ENCODE data around the gene HILPDA. TPM values are rescaled to one million over a fixed set of nuclear protein-coding genes. Genes with fewer than 3 reads are reported as not detected.

The HILPDA gene, protein sequence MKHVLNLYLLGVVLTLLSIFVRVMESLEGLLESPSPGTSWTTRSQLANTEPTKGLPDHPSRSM
- total RNA-seq: 12.2 and 12.7 TPM in 2 replicates

DNA sequence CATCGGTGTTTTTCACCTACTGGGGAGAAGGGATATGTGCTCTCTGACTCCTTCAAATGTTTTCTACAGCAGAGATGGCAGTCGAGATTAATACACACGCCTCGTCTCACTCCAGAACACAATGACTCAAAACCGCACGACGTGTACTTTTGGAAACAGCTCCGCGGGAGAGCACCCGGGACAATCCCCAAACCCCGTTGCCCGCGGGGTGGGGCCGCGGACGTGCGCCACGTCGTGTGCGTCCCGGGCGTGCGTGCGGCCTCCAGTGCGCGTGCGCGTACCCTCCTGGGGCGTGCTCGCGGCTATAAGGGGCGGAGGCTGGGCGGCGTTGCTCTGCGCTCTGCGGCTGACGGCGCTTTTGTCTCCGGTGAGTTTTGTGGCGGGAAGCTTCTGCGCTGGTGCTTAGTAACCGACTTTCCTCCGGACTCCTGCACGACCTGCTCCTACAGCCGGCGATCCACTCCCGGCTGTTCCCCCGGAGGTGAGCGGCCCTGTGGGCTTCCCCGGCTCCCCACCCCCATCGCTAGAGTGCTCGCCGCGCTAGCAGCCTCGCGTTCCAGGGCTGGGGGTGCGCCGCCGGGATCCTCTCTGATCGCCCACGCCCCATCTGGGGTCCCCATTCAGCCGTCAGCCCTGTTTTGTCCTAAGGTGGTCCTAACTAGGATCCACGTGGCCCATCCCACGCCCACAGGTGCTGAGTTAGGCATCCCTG is at the start of gene HILPDA:
HILPDA (plus strand) TSS at position 336 of the 712 bp plus-strand sequence. CDS start 1,391 bp downstream, outside the sequence.

DNA sequence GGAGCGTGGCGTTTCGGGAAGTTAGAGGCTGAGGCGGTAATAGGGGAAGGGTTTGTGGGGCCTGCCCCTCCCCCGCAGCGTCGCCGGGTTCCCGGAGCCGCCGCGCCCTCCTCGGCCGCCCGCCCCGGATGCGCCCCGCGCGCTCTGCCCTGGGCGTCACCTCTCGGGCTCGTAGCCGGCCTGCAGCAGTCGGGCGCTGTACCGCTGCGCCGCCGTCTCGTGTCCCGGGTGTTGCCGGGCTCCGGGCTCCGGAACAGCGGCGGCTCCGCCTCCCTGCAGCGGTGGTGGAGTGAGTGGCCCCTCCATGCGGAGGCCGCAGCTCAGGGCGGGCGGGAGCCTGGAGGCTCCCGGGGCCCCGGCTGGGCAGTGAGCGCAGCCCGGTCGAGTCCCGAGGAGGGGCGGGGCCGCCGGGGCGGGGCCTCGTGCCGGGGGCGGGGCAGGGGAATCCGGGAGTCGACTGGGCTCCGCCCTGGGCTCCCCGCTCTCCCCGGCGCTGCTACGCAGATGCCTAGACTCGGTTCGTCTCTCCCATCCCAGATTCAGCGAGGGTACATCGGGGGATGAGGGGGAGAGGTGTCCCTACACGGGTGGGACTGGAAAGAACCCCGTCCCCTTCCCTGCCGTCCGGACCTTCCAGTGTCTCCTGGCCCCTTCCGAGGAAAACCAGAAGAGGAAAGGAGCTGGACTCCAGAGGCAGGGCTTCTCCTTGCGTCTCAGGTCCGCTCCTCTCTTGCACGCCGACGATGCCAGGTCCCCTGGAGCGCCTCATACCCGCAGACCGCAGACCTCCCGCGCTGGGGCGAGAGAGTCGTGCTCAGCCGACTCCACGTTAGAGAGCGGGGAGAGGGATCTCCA is 45.9 kb upstream of the HILPDA start, which contains the start of gene IMPDH1:
IMPDH1 (minus strand) TSS at position 387 of the 855 bp plus-strand sequence; CDS start at position 306, 81 bp downstream.

DNA sequence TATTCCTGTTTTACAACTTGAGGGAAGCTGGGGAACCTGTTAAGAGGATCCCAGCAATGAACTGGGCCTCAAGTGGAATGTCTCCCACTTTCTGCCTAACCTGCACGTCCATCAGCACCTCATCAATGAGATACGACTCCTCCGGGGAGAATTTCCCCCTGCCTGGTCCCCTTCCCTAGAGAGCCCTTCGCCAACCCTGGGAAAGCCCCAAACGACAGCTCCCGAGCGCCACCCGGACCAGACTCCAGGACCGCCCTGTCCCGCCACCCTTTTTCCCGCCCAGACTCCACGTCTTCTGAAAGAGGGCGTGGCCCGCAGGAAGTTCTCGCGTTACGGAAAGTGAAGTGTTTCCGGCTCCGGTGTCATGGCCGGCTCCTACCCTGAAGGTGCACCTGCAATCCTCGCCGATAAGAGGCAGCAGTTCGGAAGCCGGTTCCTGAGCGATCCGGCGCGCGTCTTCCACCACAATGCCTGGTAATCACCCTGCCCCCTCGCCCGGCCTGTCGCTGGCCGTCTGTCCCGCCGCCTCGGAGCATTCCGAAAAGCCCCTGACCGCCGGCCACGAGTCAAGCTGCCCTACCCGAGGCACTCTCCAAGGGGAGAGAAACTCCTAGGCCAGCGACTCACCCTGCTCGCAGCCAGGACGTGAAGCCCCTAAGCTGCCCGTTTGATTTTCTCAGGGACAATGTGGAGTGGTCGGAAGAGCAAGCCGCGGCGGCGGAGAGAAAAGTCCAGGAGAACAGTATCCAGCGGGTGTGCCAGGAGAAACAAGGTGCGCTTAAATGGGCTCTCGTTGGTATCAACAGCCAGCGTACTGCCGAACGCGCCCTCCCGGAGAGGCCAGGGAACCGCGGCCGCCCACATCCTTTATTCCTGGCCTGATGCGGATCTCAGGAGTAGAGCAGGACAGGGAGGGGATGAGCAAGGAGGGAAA is 21.0 kb downstream of the HILPDA start, which contains the start of gene METTL2B:
METTL2B (plus strand) TSS at position 347 of the 934 bp plus-strand sequence; CDS start at position 365, 18 bp downstream.

Small RNA genes lying within 50 kb of the gene (small RNA-seq; reads per million reads assigned to genes)
- not detected for gene AC010655.1
- gene AC010655.2: not detected
- not detected for gene RF00017
- gene RNU7-54P: not detected

Other genes with a start within 250 kb of the HILPDA start
- gene LEP, start 214.6 kb upstream of the HILPDA start, total RNA-seq: not detected in 2 replicates
- 28.5 and 37.6 TPM in 2 replicates for gene RBM28, start 112.0 kb upstream of the HILPDA start, total RNA-seq
- not detected in 2 replicates for gene PRRT4, start 94.2 kb upstream of the HILPDA start, total RNA-seq
- 58.5 and 82.0 TPM in 2 replicates for gene IMPDH1, start 45.9 kb upstream of the HILPDA start, total RNA-seq
- gene METTL2B, start 20.9 kb downstream of the HILPDA start, total RNA-seq: 40.7 and 46.0 TPM in 2 replicates
- 0.36 and 0.53 TPM in 2 replicates for gene GARIN1A, start 216.4 kb downstream of the HILPDA start, total RNA-seq

Measured in thoracic aorta endothelial cell (primary cell).